Effector memory CD8-positive, alpha-beta T cell (primary cell): ENCODE results near the gene ZMYND15.
"Not testable (repeated sequence)": the region's sequence is repeated elsewhere in the genome, so short reads cannot be mapped to it uniquely, and the experiment has no call there.

Source experiments
- ATAC-seq: fragments of 150-1000 bp; cut with Tn5 transposase; replicated peaks from 2 replicates; pipeline ENCODE4 v1.10.0; 2021; ENCODE audit warnings: mild to moderate bottlenecking, moderate library complexity
- DNase-seq, 3 experiments: peaks; one replicate each; pipeline ENCODE4 v3.0.0; 2021
- H3K27ac Mint-ChIP-seq, 2 donors: one replicate each; pipeline ENCODE4 v1.8.0; 2022; ENCODE audit warnings: mild to moderate bottlenecking in 2 of 2, mixed read lengths in 2 of 2, moderate library complexity in 2 of 2
- H3K27me3 Mint-ChIP-seq, 2 donors: one replicate each; pipeline ENCODE4 v1.8.0; 2022; ENCODE audit warnings: mixed read lengths in 2 of 2
- H3K36me3 Mint-ChIP-seq: one replicate; pipeline ENCODE4 v1.8.0; 2022; ENCODE audit warnings: mild to moderate bottlenecking, moderate library complexity, mixed read lengths; ENCODE audit not compliant: insufficient read depth
- H3K4me1 Mint-ChIP-seq, 2 donors: one replicate each; pipeline ENCODE4 v1.8.0; 2022; ENCODE audit warnings: low read depth in 2 of 2, mixed read lengths in 2 of 2
- H3K4me3 Mint-ChIP-seq, 2 donors: one replicate each; pipeline ENCODE4 v1.8.0; 2022; ENCODE audit warnings: mild to moderate bottlenecking in 2 of 2, mixed read lengths in 2 of 2, moderate library complexity in 2 of 2
- H3K9me3 Mint-ChIP-seq, 2 donors: one replicate each; pipeline ENCODE4 v1.8.0; 2022; ENCODE audit warnings: mixed read lengths in 2 of 2
- total RNA-seq, 9 experiments: gene quantifications; one replicate each; lab custom pipeline; 2026; lab: John Stamatoyannopoulos, UW

The ZMYND15 gene
- 0 to 0.78 (median 0.20) reads per million in 9 experiments for total RNA-seq

- peak; percentile 57 to 65 (median 61) for DNase-seq
- Mint-ChIP-seq H3K36me3 (peaks cover 8% of the 10 kb centered on the region), H3K9me3 (no peaks in the 10 kb centered on the region), H3K27ac (peak within 1 kb of the TSS; percentile 56 to 87), H3K27me3 (peaks cover 13 to 44% of the 10 kb centered on the region in 2 donors), H3K4me3 (peak within 1 kb of the TSS; percentile 84 to 90), H3K4me1 (peaks cover 15 to 18% of the 10 kb centered on the region in 2 donors)
- ATAC-seq: peak; percentile 81
Observed at GRCh38 chr17:4739122-4740024, at the start of gene ZMYND15, which contains the start of gene CXCL16. Gene ZMYND15 (plus strand): TSS chr17:4739833. CDS start chr17:4740549, 716 bp downstream. Gene CXCL16 (minus strand): TSS chr17:4739928. CDS start chr17:4739339, 589 bp downstream.

- peaks cover 16 to 38% of the 10 kb centered on the region in 2 donors for H3K4me1 Mint-ChIP-seq
- H3K27ac Mint-ChIP-seq, H3K4me3 Mint-ChIP-seq, ATAC-seq, H3K9me3 Mint-ChIP-seq, H3K27me3 Mint-ChIP-seq, DNase-seq: not testable (repeated sequence)
- H3K36me3 Mint-ChIP-seq: peaks cover 26% of the 10 kb centered on the region
Observed at GRCh38 chr17:4689872-4690271, 49.8 kb upstream of the ZMYND15 start.

GRCh38 chr17:4690745-4691144, 48.9 kb upstream of the ZMYND15 start:
- DNase-seq (no peak), ATAC-seq (no peak)
- Mint-ChIP-seq H3K9me3 (no peaks in the 10 kb centered on the region), H3K27ac (peak overlapping the region in 1 of 2 donors; percentile 45), H3K4me1 (peaks cover 17 to 43% of the 10 kb centered on the region in 2 donors), H3K4me3 (no peak overlapping the region), H3K36me3 (peaks cover 20% of the 10 kb centered on the region), H3K27me3 (no peaks in the 10 kb centered on the region)

GRCh38 chr17:4691686-4692085, 47.9 kb upstream of the ZMYND15 start:
- H3K4me1 Mint-ChIP-seq: peaks cover 25 to 52% of the 10 kb centered on the region in 2 donors
- H3K36me3 Mint-ChIP-seq: peaks cover 20% of the 10 kb centered on the region
- no peaks in the 10 kb centered on the region for H3K27me3 Mint-ChIP-seq
- no peak overlapping the region for H3K4me3 Mint-ChIP-seq
- peak overlapping the region in 1 of 2 donors; percentile 45 for H3K27ac Mint-ChIP-seq
- DNase-seq: no peak
- H3K9me3 Mint-ChIP-seq: no peaks in the 10 kb centered on the region
- no peak for ATAC-seq

- no peaks in the 10 kb centered on the region for H3K9me3 Mint-ChIP-seq
- H3K4me1 Mint-ChIP-seq: peaks cover 22 to 46% of the 10 kb centered on the region in 2 donors
- H3K27me3 Mint-ChIP-seq: no peaks in the 10 kb centered on the region
- peaks cover 8% of the 10 kb centered on the region for H3K36me3 Mint-ChIP-seq
- no peak overlapping the region for H3K4me3 Mint-ChIP-seq
- DNase-seq (no peak), ATAC-seq (no peak)
- peak overlapping the region in 1 of 2 donors; percentile 45 for H3K27ac Mint-ChIP-seq
Observed at GRCh38 chr17:4693416-4693815, 46.2 kb upstream of the ZMYND15 start.

- DNase-seq: peak in 1 of 3 experiments; percentile 38
- peak; percentile 92 for ATAC-seq
- H3K4me1 Mint-ChIP-seq: peaks cover 21 to 32% of the 10 kb centered on the region in 2 donors
- no peaks in the 10 kb centered on the region for H3K9me3 Mint-ChIP-seq
- H3K4me3 Mint-ChIP-seq: peak overlapping the region; percentile 57 to 81
- no peaks in the 10 kb centered on the region for H3K27me3 Mint-ChIP-seq
- H3K36me3 Mint-ChIP-seq: peaks cover 6% of the 10 kb centered on the region
- peak overlapping the region; percentile 86 to 98 for H3K27ac Mint-ChIP-seq
Observed at GRCh38 chr17:4696437-4696805, 43.2 kb upstream of the ZMYND15 start.

- not testable (repeated sequence) for H3K4me3 Mint-ChIP-seq, H3K27ac Mint-ChIP-seq, H3K27me3 Mint-ChIP-seq, H3K9me3 Mint-ChIP-seq, ATAC-seq, DNase-seq, H3K36me3 Mint-ChIP-seq
- H3K4me1 Mint-ChIP-seq: peaks cover 35 to 45% of the 10 kb centered on the region in 2 donors
Observed at GRCh38 chr17:4699401-4700056, 40.1 kb upstream of the ZMYND15 start.

GRCh38 chr17:4701116-4701515, 38.5 kb upstream of the ZMYND15 start:
- H3K4me1 Mint-ChIP-seq: peaks cover 30 to 37% of the 10 kb centered on the region in 2 donors
- DNase-seq (no peak), ATAC-seq (no peak)
- peak overlapping the region in 1 of 2 donors; percentile 62 for H3K27ac Mint-ChIP-seq
- no peaks in the 10 kb centered on the region for H3K27me3 Mint-ChIP-seq
- H3K36me3 Mint-ChIP-seq: peaks cover 8% of the 10 kb centered on the region
- no peaks in the 10 kb centered on the region for H3K9me3 Mint-ChIP-seq
- no peak overlapping the region for H3K4me3 Mint-ChIP-seq

GRCh38 chr17:4703330-4703691, 36.3 kb upstream of the ZMYND15 start:
- no peaks in the 10 kb centered on the region for H3K9me3 Mint-ChIP-seq
- no peak for ATAC-seq
- H3K4me3 Mint-ChIP-seq: peak overlapping the region; percentile 79 to 80
- peaks cover 10% of the 10 kb centered on the region for H3K36me3 Mint-ChIP-seq
- no peak for DNase-seq
- H3K27ac Mint-ChIP-seq: peak overlapping the region; percentile 93 to 97
- H3K4me1 Mint-ChIP-seq: peaks cover 24 to 27% of the 10 kb centered on the region in 2 donors
- H3K27me3 Mint-ChIP-seq: no peaks in the 10 kb centered on the region

- Mint-ChIP-seq H3K4me3 (peak overlapping the region; percentile 79 to 80), H3K27ac (peak overlapping the region; percentile 93 to 97), H3K36me3 (peaks cover 16% of the 10 kb centered on the region), H3K4me1 (peaks cover 28% of the 10 kb centered on the region in 2 donors)
- DNase-seq, H3K27me3 Mint-ChIP-seq, ATAC-seq, H3K9me3 Mint-ChIP-seq: not testable (repeated sequence)
Observed at GRCh38 chr17:4704574-4704907, 35.1 kb upstream of the ZMYND15 start.

GRCh38 chr17:4704991-4705390, 34.6 kb upstream of the ZMYND15 start:
- peak overlapping the region; percentile 93 to 97 for H3K27ac Mint-ChIP-seq
- peaks cover 31 to 32% of the 10 kb centered on the region in 2 donors for H3K4me1 Mint-ChIP-seq
- no peak for DNase-seq
- no peak for ATAC-seq
- H3K9me3 Mint-ChIP-seq: no peaks in the 10 kb centered on the region
- H3K4me3 Mint-ChIP-seq: peak overlapping the region; percentile 79 to 80
- H3K27me3 Mint-ChIP-seq: no peaks in the 10 kb centered on the region
- H3K36me3 Mint-ChIP-seq: peaks cover 20% of the 10 kb centered on the region

- ATAC-seq: no peak
- peaks cover 31 to 32% of the 10 kb centered on the region in 2 donors for H3K4me1 Mint-ChIP-seq
- peak overlapping the region in 1 of 2 donors; percentile 28 for H3K4me3 Mint-ChIP-seq
- H3K36me3 Mint-ChIP-seq: peaks cover 24% of the 10 kb centered on the region
- no peak overlapping the region for H3K27ac Mint-ChIP-seq
- DNase-seq: no peak
- no peaks in the 10 kb centered on the region for H3K9me3 Mint-ChIP-seq
- H3K27me3 Mint-ChIP-seq: no peaks in the 10 kb centered on the region
Observed at GRCh38 chr17:4706121-4706520, 33.5 kb upstream of the ZMYND15 start.

GRCh38 chr17:4708436-4708835, 31.2 kb upstream of the ZMYND15 start:
- H3K27ac Mint-ChIP-seq: no peak overlapping the region
- no peaks in the 10 kb centered on the region for H3K9me3 Mint-ChIP-seq
- DNase-seq: peak; percentile 40 to 58 (median 49)
- peaks cover 26 to 31% of the 10 kb centered on the region in 2 donors for H3K4me1 Mint-ChIP-seq
- ATAC-seq: no peak
- H3K27me3 Mint-ChIP-seq: no peaks in the 10 kb centered on the region
- peak overlapping the region; percentile 10 to 61 for H3K4me3 Mint-ChIP-seq
- H3K36me3 Mint-ChIP-seq: peaks cover 20% of the 10 kb centered on the region
